Nephron progenitor cell (in vitro differentiated cells): ENCODE measurements around the gene PNMT.

ENCODE experiments used
- DNase-seq: peaks from one replicate; pipeline ENCODE4 v3.0.0; 2021
- H3K27ac Mint-ChIP-seq: 2 replicates; pipeline ENCODE4 v1.8.0; 2021; ENCODE audit warnings: mild to moderate bottlenecking, moderate library complexity, mixed read lengths
- H3K27me3 Mint-ChIP-seq: 2 replicates; pipeline ENCODE4 v1.8.0; 2021; ENCODE audit warnings: mild to moderate bottlenecking, low read depth, mixed read lengths; ENCODE audit not compliant: poor library complexity
- H3K36me3 Mint-ChIP-seq: 2 replicates; pipeline ENCODE4 v1.8.0; 2021; ENCODE audit warnings: low read depth, mixed read lengths
- H3K4me1 Mint-ChIP-seq: 2 replicates; pipeline ENCODE4 v1.8.0; 2021; ENCODE audit warnings: mixed read lengths
- H3K4me3 Mint-ChIP-seq: 2 replicates; pipeline ENCODE4 v1.8.0; 2021; ENCODE audit warnings: mild to moderate bottlenecking, moderate library complexity, mixed read lengths
- H3K9me3 Mint-ChIP-seq: 2 replicates; pipeline ENCODE4 v1.8.0; 2021; ENCODE audit warnings: mild to moderate bottlenecking, moderate library complexity, mixed read lengths
- CTCF ChIP-seq: fragments of 200-600 bp; sonication (generic); IDR thresholded peaks from 2 replicates; pipeline ENCODE4 v1.5.0; 2021; ENCODE audit warnings: antibody characterized with exemption

The PNMT gene

DNA sequence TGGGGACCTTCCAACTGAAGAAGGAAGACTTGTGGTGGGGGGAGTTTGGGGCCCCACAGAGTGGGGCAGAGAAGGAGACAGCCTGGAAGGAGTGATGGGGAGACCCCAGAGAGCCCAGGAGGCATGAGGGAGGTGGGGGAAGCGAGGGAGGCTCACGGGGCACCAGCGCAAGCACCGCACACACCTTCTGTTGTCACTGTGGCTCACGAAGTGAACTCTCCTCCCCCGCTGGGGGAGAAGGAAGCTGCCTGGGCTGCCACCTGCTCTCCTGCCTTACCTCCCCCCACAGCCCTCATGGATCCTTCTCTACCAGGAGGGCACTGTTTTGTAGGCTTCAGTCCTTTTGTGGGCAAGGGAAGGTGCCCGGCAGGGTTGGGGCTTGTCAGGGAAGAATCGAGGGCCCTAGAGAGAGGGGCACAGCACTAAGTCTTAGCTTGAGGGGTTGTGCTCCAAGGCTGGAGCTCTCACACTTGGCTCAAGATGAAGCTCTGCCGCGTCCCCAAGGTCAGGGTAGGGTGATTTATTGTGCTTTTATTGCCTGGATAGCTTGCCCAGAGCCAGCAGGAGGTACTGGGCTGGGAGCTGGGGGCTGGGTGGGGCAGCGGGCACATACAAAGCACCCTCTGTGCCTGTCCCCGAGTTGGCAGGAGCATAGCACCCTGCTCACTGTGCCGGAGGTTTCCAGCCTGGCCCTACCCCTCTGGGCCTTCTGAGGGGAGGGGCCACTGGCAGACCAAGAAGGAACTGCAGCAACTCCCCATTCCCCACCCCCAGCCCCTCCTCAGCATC is 35.9 kb upstream of the PNMT start:
- Mint-ChIP-seq H3K27ac (no peak overlapping the region), H3K4me3 (no peak overlapping the region), H3K36me3 (no peaks in the 10 kb centered on the region), H3K27me3 (peaks cover 49% of the 10 kb centered on the region), H3K4me1 (peaks cover 70% of the 10 kb centered on the region), H3K9me3 (no peaks in the 10 kb centered on the region)
- DNase-seq: no peak
- TF ChIP-seq CTCF: no peak

- H3K27me3 Mint-ChIP-seq: peaks cover 36% of the 10 kb centered on the region
- H3K27ac Mint-ChIP-seq: no peak overlapping the region
- H3K4me3 Mint-ChIP-seq: no peak overlapping the region
- no peaks in the 10 kb centered on the region for H3K36me3 Mint-ChIP-seq
- DNase-seq: no peak
- peaks cover 74% of the 10 kb centered on the region for H3K4me1 Mint-ChIP-seq
- H3K9me3 Mint-ChIP-seq: no peaks in the 10 kb centered on the region
- TF ChIP-seq CTCF: no peak
These were observed 34.6 kb upstream of the PNMT start for GRCh38 chr17:39633570-39634183.

DNA sequence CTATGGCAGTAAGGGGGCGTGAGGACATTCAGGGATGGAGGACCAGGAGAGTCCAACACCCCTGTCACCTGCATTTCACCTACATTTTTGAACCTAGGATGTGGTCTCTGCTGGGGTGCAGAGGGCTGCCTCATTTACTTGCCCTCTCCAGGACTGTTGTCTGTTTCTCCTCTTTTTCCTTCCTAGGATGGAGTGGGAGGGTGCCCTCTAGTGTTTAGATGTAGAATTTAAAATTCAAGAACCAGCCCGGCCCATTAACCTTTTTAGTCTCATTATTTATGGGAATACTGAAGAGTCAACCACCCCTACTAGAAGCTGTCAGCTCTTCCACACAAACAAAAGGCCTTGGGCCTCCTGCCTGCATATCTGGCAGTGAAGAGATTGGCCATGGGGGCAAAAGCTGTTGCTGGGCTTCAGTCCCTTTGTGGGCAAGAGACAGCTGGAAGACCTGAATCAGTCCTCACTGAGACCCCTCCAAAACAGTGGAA is 33.8 kb upstream of the PNMT start:
- Mint-ChIP-seq H3K27me3 (peaks cover 29% of the 10 kb centered on the region), H3K4me1 (peaks cover 79% of the 10 kb centered on the region), H3K9me3 (no peaks in the 10 kb centered on the region), H3K4me3 (no peak overlapping the region), H3K36me3 (no peaks in the 10 kb centered on the region), H3K27ac (no peak overlapping the region)
- no peak for DNase-seq
- TF ChIP-seq CTCF: peak; percentile 80

GRCh38 chr17:39635614-39636176 is 32.6 kb upstream of the PNMT start:
- H3K4me3 Mint-ChIP-seq: peak overlapping the region; percentile 32
- peaks cover 16% of the 10 kb centered on the region for H3K27me3 Mint-ChIP-seq
- no peak overlapping the region for H3K27ac Mint-ChIP-seq
- no peak for DNase-seq
- no peaks in the 10 kb centered on the region for H3K36me3 Mint-ChIP-seq
- no peak for TF ChIP-seq CTCF
- H3K9me3 Mint-ChIP-seq: no peaks in the 10 kb centered on the region
- peaks cover 91% of the 10 kb centered on the region for H3K4me1 Mint-ChIP-seq

- Mint-ChIP-seq H3K27ac (peak overlapping the region; percentile 20), H3K27me3 (peaks cover 9% of the 10 kb centered on the region), H3K4me1 (peaks cover 91% of the 10 kb centered on the region), H3K36me3 (no peaks in the 10 kb centered on the region), H3K9me3 (no peaks in the 10 kb centered on the region), H3K4me3 (peak overlapping the region; percentile 91)
- no peak for DNase-seq
- TF ChIP-seq CTCF: no peak
These were observed 31.7 kb upstream of the PNMT start for GRCh38 chr17:39636587-39636926.
